Inflammatory macrophage treated with lipopolysaccharide for 1 hour (primary cell): ENCODE measurements around the gene ME3.

ENCODE experiments used
- DNase-seq, 2 donors: peaks; one replicate each; pipeline ENCODE4 v3.0.0-alpha.2; 2020 to 2022

The ME3 gene

DNA sequence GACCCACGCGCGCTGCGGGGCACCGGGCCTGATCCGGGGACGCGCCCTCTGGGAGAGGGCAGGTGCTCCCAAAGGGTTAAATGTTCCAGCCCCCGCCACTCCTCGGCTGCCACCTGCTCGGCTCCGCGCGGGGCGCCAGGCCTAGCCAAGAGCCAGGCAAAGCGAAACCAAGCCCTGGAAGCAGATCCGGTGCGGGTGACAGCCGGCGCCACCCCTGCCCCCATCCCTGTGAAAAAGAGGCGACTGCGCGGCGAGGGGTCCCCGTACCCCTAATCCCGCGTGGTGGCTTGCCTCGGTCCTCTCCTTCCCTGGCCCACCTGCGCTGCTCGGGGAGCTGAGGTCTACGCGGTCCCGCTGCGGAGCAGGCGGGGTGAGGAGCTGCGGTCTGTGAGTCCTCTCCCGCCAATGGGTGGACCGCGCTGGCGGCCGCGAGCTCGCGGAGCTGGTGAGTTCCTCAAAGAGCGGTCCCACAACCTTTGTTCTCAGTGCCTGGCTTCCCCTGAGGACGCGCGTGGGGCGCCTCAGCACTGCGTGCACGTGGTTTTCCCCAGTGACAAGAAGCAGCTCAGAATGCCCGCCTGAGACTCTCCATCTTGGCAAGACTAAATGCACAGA, at the start of gene ME3:
Gene ME3, minus strand, starts transcription at position 610 of the 615 bp plus-strand sequence.
- peak; percentile 67 to 86 for DNase-seq

DNA sequence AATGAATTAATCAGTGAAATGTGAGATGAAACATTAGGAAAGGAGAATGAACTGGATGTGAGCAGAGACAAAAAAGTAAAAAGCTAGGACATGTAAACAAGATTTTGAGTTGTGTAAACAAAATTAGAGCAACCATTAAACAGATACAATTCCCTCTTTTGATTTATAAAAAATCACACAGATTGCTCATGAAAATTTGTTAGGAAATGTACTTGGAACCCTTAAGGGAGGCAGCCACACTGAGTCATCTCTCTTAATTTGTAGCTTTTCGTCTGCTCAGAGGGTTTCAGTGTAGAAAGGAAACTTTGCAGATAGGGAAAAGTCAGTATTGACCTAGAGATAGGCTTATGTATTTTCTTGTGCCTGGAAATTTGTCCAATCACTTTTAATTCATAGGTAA, 49.6 kb upstream of the ME3 start:
- no peak for DNase-seq

DNA sequence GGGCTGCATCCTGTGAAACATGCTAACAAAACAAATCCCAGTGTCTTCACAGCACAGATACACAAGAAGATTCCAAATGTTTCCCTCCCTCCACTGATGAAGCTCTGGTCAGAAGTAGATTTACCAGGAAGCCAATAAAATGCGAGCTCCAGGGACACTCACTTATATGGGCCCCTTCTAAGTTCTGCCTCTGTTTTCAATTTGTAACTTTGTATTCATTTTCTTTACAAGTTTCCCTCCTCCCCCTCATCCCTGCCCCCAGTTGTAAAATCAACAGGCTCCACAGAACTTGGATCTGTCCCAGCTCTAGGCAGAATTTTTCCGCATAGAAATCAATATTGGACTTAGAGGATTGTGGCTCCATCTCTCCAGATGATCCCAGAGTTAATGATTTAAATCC, 48.1 kb upstream of the ME3 start:
- no peak for DNase-seq

DNA sequence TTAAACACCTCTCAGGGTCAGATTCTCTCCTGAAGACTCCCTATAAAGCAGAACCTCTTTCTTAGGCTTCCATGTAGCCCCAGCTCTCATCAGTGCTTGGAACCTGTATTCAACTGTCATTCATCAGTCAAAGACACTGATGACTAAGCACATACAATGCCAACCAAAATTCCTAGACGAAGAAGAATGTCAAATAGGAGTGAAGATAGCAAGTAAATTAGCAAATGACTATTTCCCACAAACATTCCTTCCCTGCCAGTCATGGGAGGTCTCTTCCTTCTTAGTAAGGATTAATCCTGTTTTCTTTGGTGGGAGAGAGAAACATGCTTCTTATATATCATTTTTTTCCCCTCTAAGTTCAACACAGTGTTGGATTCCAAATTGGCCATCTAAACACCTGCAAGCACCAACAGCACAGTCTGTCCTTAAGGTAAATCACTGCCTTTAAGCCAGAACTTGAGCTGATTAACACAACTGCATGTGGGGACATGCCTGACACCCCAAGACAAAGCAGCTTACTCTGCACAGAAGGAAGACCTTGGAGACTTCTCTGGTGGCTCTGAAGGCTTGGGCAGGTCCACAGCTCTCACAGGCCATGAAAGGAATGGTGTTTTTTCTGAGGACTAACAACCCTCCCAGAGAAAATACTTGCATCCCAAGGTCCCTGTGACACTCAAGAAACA, 47.5 kb upstream of the ME3 start:
- DNase-seq: no peak

DNA sequence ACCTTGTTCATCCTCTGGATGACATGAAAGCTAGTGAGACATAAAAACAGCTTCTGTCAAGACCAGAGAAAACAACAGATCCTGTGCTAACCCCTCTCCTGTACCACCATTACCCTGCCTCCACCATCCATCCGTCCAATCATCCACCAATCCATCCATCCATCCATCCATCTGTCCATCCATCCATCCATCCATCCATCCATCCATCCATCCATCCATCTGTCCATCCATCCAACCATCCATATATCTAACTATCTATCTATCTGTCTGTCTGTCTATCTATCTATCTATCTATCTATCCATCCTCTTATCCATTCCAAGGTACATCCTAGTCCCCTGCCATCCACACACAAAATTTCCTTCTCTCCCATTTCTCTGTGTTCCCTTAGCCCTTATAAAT, 46.6 kb upstream of the ME3 start:
- DNase-seq: no peak

DNA sequence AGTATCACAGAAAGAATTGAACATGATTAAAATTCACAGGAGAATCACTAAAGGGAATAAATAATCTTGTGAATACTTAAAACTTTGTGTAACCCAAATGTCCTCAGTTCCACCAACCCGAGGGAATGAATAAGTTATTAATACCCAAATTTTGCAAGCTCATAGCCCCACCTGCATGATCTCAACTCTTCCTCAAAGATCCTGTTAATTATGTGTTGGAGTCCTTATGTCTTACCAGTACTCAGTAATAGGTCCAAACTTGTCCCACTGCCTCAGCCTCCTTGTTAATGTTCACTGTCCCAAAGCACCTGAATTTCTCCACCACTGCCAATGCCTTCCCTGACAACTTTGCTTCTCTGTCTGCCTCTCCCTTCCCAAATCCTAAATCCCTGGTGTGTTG, 46.1 kb upstream of the ME3 start:
- DNase-seq: no peak

DNA sequence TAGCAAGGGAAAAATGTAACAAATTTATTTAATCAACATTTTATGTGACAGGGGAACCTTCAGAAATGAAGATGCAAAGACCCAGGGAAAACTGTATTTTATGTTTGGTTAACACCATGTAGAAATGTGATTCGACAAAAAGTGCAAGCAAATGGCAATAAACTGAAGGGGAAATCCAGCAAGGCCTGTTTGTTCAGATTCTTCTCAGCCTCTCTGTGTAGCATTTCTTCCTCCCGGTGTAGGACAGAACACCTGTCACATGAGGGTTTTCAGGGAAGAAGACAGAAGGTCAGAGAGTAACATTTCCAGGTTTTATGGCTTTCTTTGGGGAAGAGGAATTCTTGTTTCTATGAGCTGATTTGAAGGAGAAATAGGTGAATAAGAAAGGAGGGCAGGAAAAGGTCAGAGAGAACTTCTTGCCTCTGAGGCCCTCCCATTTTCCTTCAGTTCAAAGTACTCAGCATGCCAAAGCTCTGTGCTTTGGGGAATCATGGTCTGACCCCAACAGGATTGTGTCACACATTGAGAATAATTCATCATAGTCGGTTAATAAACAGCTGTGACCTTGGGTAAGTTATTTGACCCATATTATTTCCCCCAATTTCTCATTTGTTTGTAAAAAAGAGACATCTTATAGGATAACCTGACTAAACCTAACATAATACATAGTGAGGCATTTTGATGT, 45.5 kb upstream of the ME3 start:
- DNase-seq: no peak

DNA sequence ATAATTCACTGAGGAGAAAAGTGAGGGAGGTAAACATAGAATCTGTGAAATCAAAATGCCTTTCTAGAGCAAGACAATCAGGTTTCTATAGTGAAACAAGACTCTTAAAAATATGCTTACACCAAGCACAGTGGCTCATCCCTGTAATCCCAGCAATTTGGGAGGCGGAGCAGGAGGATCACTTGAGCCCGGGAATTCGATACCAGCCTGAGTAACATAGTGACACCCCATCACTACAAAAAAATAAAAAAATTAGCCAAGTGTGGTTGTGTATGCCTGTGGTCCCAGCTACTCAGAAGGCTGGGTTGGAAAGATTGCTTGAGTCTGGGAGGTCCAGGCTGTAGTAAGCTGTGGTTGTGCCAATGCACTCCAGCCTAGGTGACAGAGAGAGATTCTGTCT, 43.2 kb upstream of the ME3 start:
- DNase-seq: no peak

DNA sequence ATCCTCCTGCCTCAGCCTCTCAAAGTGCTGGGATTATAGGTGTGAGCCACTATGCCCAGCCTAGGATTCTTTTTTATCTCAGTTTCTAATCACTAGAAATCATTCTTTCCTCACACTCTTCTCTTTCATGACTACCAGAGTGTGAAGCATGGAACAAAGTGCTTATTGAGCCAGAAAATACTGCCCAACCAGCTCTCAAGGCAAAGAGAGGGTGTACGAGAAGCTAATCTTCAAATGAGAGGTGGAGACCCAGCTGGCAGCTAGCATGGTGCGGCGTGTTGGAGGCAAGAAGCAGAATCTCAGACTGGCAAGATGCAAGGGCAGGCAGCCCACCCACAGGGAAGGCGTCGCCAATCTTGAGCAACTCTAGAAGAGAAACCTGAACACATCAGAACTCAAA, 41.1 kb upstream of the ME3 start:
- no peak for DNase-seq

DNA sequence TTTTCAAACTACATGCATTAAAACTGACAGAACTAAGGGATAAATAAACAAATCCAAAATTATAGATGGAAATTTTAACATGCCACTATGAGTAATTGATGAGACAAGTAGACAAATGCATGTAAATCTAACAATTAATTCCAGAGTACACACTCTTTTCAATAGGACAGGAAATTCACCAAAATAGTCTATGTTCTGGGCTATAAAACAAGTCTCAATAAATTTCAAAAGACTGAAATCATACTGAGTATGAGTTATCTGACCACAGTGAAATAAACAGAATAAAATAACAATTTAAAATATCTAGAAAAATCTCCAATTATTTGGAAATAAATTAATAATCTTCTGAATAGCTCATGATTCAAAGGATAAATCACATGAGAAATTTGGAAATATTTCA, 38.5 kb upstream of the ME3 start:
- DNase-seq: no peak

DNA sequence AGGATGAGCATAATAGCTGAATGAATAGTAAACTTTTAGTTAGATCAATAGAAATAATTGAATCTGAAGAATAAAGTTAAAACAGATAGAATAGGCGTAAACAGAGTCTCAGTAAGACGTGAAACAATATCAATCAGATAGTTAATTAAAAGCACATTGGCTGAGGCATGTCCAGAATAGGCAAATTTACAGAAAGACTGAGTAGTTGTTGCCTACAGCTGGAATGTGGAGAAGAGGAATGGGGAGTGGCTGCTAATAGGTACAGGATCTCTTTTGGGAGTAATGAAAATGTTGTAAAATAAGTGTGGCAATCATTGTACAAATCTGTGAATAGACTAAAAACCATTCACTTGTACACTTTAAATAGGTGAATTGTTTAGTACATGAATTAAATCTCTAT, 36.3 kb upstream of the ME3 start:
- DNase-seq: no peak

DNA sequence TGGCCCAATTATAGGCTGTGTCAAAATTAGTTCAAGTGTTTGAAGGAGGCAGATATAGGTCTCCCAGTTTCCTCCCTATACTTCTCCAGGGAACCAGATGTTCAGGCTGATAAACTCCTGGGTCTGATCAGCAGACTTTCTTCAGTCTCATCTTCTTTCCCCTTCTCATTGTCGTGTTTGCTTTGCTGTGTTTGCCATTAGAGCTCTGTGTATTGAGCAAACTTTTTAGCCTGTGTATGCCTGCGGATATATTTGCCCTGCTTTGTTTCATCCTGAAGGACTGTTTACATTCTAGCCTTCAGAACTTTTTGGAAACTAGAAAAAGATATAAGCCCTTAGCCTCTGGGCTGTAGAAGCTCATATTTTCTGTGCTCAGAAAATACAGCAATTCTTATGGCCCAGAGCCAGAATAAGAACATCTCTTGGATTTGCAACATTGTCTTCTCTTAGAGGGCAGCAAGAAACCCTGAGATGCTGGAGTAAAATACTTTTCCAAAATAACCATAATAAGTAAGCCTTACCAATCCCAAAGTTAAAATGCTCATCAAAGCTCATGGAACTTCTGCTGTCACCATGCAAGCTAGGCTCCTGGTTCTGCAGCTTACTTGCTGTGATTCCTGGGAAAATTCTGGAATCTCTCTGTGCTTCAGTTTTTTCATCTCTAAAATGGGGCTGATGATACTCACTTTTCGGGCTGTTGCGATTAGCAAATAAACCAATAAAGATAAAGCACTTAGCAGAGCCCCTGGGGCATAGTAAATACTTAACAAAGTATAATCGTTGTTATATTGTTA, 34.1 kb upstream of the ME3 start:
- DNase-seq: no peak

DNA sequence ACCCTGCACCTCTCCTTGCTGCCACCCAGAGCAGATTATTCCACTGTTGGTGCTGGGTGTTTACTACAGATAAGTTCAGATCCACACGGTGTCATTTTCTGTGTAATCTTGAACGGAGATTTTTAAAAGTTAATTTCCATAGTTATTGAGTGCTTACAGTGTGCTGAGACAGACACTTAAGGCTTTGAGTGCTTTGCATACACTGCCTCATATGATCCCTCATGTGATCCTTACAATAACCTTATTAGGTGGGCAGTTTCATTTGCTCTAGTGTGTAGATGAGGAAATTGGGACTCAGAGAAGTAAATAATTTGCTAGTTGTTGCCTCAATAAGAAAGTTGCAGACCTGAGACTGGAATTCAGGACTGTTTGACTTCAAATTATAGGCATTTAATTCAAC, 32.3 kb upstream of the ME3 start:
- DNase-seq: peak in 1 of 2 donors; percentile 41

DNA sequence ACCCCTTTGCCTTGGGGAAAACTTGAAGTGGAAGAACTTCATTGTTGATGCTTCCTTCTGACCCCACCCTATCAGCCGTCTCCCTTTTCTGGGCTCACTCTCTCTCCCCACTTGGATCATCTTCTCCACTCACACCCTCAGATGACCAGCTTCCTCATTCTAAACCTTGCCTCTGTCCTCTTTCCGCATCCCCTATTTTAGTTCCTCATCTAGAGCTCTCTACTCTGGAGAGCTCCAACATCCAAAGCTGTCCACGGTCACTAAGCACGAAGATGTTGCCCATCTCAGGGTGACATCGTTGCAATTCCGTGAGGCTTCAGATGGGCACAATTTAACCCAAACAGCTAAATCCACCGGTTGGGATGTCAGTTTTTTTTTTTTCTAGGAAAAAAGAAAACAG, 31.6 kb upstream of the ME3 start:
- DNase-seq: peak; percentile 70 to 72

DNA sequence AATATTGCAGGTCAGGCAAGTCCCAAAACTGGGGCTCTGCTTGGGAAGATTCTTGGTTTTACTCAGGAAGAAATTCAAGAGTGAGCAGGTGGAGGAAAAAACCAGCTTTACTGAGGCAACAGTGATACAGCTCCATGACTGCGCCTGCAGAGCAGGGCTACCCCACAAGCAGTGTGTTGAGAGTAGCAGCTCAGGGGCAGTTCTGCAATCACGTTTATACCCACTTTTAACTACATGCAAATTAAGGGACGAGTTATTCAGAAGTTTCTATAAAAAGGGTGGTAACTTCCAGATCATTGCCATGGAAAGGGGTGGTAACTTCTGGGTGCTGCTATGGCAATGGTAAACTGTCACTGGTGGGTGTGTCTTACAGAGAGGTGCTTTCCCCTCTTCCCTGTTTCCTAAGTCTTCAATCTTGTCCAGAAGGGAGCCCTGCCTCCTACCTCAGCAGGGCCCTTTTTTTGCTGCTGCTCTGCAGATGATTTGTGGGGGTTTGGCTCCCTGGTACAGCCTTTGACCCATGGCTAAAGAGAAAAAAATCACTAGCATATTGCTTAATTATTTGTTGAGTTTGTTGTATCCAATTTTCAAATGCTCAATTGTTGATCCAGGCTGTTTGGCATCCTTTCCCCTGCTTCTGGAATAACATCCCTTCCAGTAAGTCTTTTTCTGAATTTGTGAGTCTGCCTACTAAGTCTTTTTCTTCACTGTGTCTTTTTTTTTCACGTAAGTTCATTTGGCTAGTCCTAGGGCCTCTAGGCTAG, 30.0 kb upstream of the ME3 start:
- peak; percentile 27 to 40 for DNase-seq

DNA sequence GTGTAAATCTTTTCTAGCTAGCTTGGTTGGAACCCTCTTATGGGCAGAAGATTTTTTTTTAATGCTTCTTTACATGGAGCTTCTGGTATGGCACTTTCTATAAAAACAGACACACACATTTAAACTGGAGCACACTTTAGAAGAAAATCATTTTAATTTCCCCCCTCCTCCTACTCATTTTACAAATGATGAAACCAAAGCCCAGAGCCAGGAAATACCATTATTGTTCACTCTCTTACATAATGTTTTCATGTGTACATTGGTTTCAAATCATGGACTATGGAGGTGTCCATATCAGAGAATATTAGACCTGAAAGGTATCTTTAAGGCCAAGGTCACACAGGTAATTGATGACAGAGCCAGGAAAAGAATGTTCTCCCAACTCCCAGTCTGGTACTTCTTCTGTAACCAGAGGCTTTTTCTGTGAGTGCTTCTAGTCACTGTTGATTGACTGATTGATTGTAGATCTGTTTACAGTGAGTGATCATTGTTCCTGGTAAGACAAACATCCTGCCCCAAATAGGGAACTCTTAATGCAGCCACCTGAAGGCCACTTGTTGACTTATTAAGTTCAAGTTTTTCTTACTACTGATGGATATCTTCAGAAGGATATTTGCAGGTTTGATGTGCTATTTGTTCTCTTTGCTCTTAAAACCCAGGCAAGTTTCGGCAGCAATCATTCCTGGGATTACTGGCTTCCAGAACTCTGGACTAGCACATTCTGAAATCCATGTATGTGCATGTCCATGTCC, 26.8 kb upstream of the ME3 start:
- DNase-seq: peak; percentile 36 to 41

DNA sequence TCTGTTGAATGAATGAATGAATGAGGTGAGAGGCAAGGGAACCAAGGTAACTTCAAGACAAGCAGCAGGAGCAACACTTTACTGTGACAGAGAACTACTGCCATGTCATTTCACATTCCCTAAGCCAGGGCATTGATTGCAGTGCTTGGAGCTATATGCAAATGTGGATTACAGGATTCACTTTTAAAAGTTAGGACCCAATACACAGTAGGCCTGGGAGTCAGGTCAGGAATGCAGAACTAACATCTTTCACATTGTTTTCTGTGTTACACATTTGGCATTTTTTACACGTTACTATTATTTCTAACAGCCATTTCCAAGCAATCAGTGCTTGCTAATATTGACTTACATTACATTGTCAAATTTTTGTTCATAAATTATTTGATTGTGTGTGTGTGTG, 26.2 kb upstream of the ME3 start:
- no peak for DNase-seq

DNA sequence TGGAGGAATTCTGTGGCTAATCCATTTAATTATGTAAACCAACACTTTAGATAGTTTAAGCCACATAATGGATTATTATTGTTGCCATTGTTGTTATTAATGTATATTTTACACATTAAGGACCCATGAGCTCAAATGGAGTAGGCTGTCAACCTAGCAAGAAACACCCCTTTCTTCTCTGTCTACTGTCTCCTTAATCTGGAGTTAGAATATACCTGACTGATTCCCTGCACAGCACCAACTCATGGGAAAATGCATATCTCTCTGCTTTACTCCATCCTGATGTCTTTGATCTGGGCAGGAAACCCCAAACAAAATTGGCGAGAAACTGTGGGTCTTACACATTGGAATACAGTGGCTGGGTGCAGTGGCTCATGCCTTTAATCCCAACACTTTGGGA, 24.0 kb upstream of the ME3 start:
- no peak for DNase-seq

DNA sequence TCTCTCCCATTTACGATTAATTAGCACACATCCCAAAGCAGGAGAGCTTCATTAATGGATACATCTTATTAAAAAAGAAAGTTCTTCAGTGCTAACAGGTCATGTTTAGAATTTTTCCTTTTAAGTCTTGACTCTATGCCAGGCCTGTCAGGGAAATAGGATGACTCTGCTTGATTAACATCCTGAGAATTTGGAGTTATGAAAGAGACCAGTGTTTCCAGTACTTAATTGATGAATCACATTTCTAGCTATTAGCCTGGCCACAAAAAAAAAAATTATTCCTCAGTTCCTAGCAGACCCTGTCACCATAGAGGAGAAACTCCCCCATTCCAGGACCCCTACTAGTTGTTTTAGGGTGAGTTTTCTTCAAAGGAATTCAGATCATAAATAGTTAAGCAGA, 23.6 kb upstream of the ME3 start:
- no peak for DNase-seq

DNA sequence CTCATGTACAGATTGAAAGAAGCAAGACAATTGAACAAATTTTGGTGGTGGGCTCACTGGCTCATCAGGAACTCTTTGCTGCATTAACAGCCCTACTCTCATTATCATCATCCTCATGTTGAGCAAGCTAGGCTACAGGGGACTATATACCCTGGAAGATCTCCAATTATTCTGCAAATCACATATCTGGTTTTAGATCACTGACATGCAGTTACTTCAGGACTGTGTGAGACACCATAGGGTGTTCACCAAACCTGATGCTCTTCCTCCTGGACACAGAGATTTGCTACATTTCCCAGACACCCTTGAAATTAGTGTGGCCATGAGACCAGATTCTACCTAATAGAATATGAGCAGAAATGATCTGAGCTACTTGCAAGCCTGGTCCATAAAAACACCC, 23.0 kb upstream of the ME3 start:
- DNase-seq: no peak

DNA sequence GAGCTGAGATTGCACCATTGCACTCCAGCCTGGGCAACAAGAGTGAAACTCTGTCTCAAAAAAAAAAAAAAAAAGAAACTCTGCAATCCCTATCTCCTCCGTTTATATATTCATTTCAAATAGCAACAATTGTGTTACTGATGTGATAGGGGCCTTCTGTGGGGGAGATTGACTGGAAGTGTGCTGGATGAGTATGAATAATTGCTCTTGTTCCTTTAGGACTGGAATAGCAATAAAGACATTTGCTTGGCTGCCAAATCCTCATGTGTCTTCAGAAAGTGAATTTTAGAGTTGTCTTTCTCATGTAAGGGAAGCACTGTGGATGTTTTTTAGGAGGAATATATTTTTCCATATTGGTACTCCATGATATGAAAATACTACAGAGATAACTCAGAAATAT, 21.1 kb upstream of the ME3 start:
- no peak for DNase-seq

DNA sequence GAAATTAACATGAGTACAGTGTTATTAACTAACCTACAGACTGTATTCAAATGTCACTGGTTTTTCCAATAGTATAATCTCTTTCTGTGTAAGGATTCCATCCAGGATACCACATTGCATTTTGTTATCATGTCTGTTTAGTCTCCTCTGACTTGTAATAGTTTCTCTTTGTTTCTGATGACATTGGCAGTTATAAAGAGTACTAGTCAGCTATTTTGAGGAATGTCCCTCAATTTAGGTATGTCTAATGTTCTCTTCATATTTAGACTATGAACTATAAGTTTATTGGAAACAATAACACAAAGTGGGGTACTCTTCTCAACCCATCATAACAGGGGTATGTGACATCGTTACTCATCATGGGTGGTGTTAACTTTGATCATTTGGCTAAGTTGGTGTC, 20.3 kb upstream of the ME3 start:
- no peak for DNase-seq
